Nephron progenitor cell (in vitro differentiated cells): ENCODE results near the gene CCDC88A.
"Not testable (repeated sequence)": the region's sequence is repeated elsewhere in the genome, so short reads cannot be mapped to it uniquely, and the experiment has no call there.

ENCODE experiments used
- DNase-seq: peaks from one replicate; pipeline ENCODE4 v3.0.0; 2021
- H3K27ac Mint-ChIP-seq: 2 replicates; pipeline ENCODE4 v1.8.0; 2021; ENCODE audit warnings: mild to moderate bottlenecking, moderate library complexity, mixed read lengths
- H3K27me3 Mint-ChIP-seq: 2 replicates; pipeline ENCODE4 v1.8.0; 2021; ENCODE audit warnings: mild to moderate bottlenecking, low read depth, mixed read lengths; ENCODE audit not compliant: poor library complexity
- H3K36me3 Mint-ChIP-seq: 2 replicates; pipeline ENCODE4 v1.8.0; 2021; ENCODE audit warnings: low read depth, mixed read lengths
- H3K4me1 Mint-ChIP-seq: 2 replicates; pipeline ENCODE4 v1.8.0; 2021; ENCODE audit warnings: mixed read lengths
- H3K4me3 Mint-ChIP-seq: 2 replicates; pipeline ENCODE4 v1.8.0; 2021; ENCODE audit warnings: mild to moderate bottlenecking, moderate library complexity, mixed read lengths
- H3K9me3 Mint-ChIP-seq: 2 replicates; pipeline ENCODE4 v1.8.0; 2021; ENCODE audit warnings: mild to moderate bottlenecking, moderate library complexity, mixed read lengths
- TF ChIP-seq, protein P1 (sequence below): fragments of 200-600 bp; sonication (generic); IDR thresholded peaks from 2 replicates; pipeline ENCODE4 v1.5.0; 2021; ENCODE audit warnings: antibody characterized with exemption

The CCDC88A gene

DNA sequence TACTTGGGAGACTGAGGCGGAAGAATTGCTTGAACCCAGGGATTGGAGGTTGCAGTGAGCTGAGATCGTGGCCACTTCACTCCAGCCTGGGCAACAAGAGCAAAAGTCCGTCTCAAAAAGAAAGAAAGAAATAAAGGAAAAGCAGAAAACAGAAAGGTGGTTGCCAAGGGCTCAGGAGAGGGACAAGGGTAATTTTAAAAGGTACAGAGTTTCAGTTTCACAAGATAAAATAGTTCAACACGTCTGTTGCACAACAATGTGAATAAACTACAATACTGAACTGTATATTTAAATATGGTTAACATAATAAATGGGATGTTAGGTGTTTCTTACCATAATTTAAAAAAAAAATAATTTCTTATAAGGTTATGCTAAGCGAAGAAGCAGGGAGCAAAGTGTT, 174.2 kb downstream of the CCDC88A start:
- Mint-ChIP-seq H3K27me3 (no peaks in the 10 kb centered on the region), H3K36me3 (peaks cover 34% of the 10 kb centered on the region), H3K27ac (peak overlapping the region; percentile 87), H3K9me3 (no peaks in the 10 kb centered on the region), H3K4me1 (no peaks in the 10 kb centered on the region), H3K4me3 (no peak overlapping the region)
- TF ChIP-seq, protein P1, sequence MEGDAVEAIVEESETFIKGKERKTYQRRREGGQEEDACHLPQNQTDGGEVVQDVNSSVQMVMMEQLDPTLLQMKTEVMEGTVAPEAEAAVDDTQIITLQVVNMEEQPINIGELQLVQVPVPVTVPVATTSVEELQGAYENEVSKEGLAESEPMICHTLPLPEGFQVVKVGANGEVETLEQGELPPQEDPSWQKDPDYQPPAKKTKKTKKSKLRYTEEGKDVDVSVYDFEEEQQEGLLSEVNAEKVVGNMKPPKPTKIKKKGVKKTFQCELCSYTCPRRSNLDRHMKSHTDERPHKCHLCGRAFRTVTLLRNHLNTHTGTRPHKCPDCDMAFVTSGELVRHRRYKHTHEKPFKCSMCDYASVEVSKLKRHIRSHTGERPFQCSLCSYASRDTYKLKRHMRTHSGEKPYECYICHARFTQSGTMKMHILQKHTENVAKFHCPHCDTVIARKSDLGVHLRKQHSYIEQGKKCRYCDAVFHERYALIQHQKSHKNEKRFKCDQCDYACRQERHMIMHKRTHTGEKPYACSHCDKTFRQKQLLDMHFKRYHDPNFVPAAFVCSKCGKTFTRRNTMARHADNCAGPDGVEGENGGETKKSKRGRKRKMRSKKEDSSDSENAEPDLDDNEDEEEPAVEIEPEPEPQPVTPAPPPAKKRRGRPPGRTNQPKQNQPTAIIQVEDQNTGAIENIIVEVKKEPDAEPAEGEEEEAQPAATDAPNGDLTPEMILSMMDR: no peak
- no peak for DNase-seq

GRCh38 chr2:55242617-55243016, 177.0 kb downstream of the CCDC88A start:
- H3K4me3 Mint-ChIP-seq: no peak overlapping the region
- TF ChIP-seq, protein P1: no peak
- no peak overlapping the region for H3K27ac Mint-ChIP-seq
- peaks cover 33% of the 10 kb centered on the region for H3K36me3 Mint-ChIP-seq
- no peaks in the 10 kb centered on the region for H3K4me1 Mint-ChIP-seq
- no peaks in the 10 kb centered on the region for H3K9me3 Mint-ChIP-seq
- H3K27me3 Mint-ChIP-seq: no peaks in the 10 kb centered on the region
- no peak for DNase-seq

GRCh38 chr2:55241582-55241981, 178.1 kb downstream of the CCDC88A start:
- not testable (repeated sequence) for H3K9me3 Mint-ChIP-seq, H3K4me3 Mint-ChIP-seq, H3K27me3 Mint-ChIP-seq, DNase-seq, H3K4me1 Mint-ChIP-seq, H3K27ac Mint-ChIP-seq
- peaks cover 27% of the 10 kb centered on the region for H3K36me3 Mint-ChIP-seq

DNA sequence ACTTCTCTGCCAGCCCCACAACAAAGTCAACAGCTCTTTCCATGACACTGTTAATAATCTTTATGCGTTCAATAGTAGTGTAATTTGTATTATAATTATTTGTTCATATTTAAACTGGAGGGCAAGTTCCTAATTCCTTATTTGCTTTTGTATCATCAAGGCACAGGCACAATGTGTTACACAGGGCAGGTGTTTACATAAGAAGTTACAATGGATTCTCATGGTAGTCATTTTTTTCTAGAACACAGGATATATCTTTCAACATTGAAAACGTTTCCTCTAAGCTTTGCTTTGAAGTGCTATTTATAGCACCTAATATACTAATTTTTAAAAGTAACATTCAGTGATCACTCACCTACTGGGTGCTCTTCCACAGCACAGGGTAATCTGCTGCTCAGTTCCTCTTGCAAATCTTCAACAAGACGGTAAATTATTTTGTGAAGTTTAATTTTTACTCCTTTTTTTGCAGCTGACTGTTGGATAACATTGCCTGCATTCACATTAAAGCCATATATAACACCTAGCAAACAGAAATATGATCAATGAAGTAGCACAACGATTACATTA, 179.9 kb downstream of the CCDC88A start:
- no peak overlapping the region for H3K4me3 Mint-ChIP-seq
- no peak for DNase-seq
- H3K36me3 Mint-ChIP-seq: peaks cover 25% of the 10 kb centered on the region
- H3K27me3 Mint-ChIP-seq: no peaks in the 10 kb centered on the region
- no peaks in the 10 kb centered on the region for H3K9me3 Mint-ChIP-seq
- no peak overlapping the region for H3K27ac Mint-ChIP-seq
- H3K4me1 Mint-ChIP-seq: peaks cover under 1% of the 10 kb centered on the region
- TF ChIP-seq, protein P1: no peak
